Measurements from ENCODE around the gene MTA3.

GRCh38 chr2:42711896-42712295, 143.5 kb downstream of the MTA3 start:
- TF ChIP-seq POLR2A (IDR thresholded peaks at IDR 0.05) = no peak
- no peak for TF ChIP-seq CTCF (IDR thresholded peaks at IDR 0.05 in 4 of 5, conservative IDR thresholded peaks at IDR 0.05 in 1 of 5)
